IgD-negative memory B cell (primary cell): ENCODE measurements around the gene CTBP1. TPM values are rescaled to one million over a fixed set of nuclear protein-coding genes. Genes with fewer than 3 reads are reported as not detected.
A peak's percentile ranks its signal among the peaks of the same experiment; 100 is the strongest.

ENCODE experiments used
- H3K27ac Mint-ChIP-seq, 3 donors: one replicate each; pipeline ENCODE4 v1.8.0; 2020 to 2022; ENCODE audit warnings: mild to moderate bottlenecking in 3 of 3, mixed read lengths in 3 of 3, moderate library complexity in 1 of 3
- H3K27me3 Mint-ChIP-seq: one replicate; pipeline ENCODE4 v1.8.0; 2021; ENCODE audit warnings: mixed read lengths
- H3K36me3 Mint-ChIP-seq: one replicate; pipeline ENCODE4 v1.8.0; 2020; ENCODE audit warnings: mild to moderate bottlenecking, mixed read lengths
- H3K4me1 Mint-ChIP-seq, 3 donors: one replicate each; pipeline ENCODE4 v1.8.0; 2020 to 2022; ENCODE audit warnings: mixed read lengths in 3 of 3, mild to moderate bottlenecking in 1 of 3
- H3K4me3 Mint-ChIP-seq, 4 donors: one replicate each; pipeline ENCODE4 v1.8.0; 2020 to 2022; ENCODE audit warnings: mild to moderate bottlenecking in 4 of 4, mixed read lengths in 4 of 4, moderate library complexity in 3 of 4
- H3K9me3 Mint-ChIP-seq, 3 donors: one replicate each; pipeline ENCODE4 v1.8.0; 2020 to 2021; ENCODE audit warnings: mixed read lengths in 3 of 3, mild to moderate bottlenecking in 1 of 3
- polyA plus RNA-seq: library from polyadenylated mRNA; unstranded; fragments of 300-500 nt; fragmentation: Illumina TruSeq; gene quantifications from one replicate; pipeline ENCODE4 v1.2.3, GENCODE V29; 2021

Gene CTBP1
- polyA plus RNA-seq, 1 donor from 2014 or later = 36.5 TPM

DNA sequence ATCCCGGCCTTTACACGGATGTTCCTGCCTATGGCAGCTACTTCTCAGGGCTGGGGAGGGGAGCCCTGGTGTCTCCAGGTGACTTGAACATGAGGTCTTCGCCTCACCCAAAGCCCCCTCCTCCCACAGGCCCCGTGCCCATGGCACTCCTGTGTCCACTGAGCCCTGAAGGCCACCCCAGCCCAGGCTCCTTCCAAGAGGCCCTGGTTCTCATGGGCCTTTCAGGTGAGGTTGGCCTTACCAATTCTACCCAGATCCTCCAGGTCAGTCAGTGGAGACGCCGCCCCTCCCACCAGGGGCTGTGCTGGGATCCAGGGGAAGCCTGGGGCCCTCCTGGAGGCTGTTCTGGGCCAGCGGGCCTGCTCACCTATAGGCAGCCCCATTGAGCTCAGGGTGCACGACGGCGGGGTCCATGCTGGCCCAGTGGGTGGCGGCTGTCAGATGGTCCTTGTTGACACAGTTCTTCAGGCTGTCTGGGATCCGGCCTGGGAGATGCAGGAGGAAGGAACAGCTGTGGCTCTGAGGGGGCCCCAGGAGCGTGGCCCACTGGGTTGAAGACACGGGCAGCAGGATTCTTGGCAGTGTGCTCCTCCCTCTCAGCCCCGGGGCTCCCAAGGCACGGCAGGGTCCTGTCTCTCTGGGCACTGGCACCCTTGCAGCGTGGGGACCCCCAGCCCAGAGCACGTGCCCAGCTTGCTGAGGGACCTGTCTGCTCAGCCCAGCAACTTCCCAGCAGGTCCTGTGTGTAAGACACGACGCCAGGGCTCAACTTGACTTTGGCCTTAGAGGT is 36.2 kb downstream of the CTBP1 start:
- Mint-ChIP-seq H3K9me3 (no peaks in the 10 kb centered on the region), H3K36me3 (peaks cover 2% of the 10 kb centered on the region), H3K27ac (no peak overlapping the region), H3K4me3 (no peak overlapping the region), H3K27me3 (no peaks in the 10 kb centered on the region), H3K4me1 (peaks cover 4 to 21% (median 10%) of the 10 kb centered on the region in 3 donors)

DNA sequence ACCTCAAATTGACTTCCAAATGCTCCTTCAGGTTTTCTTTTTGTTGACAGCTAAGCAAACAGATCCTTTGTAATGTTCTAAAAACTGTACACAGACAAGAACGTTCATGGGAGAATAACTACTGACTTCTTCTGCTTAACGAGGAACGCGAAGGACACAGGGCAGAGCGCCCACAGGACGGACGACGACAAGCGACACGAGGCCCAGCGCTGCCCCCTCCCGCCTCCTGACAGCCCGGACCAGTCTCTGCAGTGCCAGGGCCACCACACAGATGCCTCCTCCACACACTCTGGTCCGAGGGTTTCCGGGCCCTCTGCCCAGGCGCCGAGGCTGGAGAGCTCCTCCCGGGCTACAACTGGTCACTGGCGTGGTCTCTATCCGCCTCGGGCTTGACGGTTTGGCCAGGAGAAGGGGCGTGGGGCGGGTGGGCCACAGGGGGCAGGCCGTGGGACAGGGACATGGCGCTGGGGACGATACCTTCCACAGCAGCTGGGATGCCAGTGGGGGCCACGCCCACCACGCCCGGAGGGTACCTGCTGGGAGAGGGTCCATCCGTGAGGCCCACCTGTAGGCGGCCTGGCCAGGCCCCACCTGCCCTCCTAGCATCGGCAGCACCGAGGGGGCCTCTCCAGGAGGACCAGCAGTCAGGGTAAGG is 36.9 kb downstream of the CTBP1 start:
- H3K27ac Mint-ChIP-seq = no peak overlapping the region
- peaks cover 0 to 15% (median 6%) of the 10 kb centered on the region in 3 donors for H3K4me1 Mint-ChIP-seq
- H3K4me3 Mint-ChIP-seq = no peak overlapping the region
- peaks cover 2% of the 10 kb centered on the region for H3K36me3 Mint-ChIP-seq
- no peaks in the 10 kb centered on the region for H3K9me3 Mint-ChIP-seq
- no peaks in the 10 kb centered on the region for H3K27me3 Mint-ChIP-seq

DNA sequence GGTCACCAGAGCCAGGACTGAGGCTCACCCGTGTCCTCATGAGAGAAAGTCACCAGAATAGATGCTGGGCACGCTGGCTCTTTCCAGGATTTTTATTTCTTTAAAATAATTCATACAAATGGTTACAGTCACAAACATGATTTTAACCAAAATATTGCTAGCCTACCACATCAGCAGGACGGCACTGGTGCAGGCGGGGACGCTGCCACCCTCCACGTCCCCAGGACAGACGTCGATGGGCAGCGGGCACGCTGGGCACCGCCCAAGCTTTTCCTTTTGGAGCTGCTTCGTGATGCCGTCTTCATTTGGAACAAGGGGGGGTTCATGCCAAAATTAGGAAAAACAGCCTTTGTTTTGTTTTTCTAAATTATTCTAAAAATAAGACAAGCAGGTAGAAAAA is 37.6 kb downstream of the CTBP1 start:
- no peaks in the 10 kb centered on the region for H3K9me3 Mint-ChIP-seq
- H3K4me3 Mint-ChIP-seq = no peak overlapping the region
- H3K36me3 Mint-ChIP-seq = peaks cover 2% of the 10 kb centered on the region
- H3K27me3 Mint-ChIP-seq = no peaks in the 10 kb centered on the region
- H3K4me1 Mint-ChIP-seq = peaks cover 0 to 10% (median 3%) of the 10 kb centered on the region in 3 donors
- no peak overlapping the region for H3K27ac Mint-ChIP-seq

DNA sequence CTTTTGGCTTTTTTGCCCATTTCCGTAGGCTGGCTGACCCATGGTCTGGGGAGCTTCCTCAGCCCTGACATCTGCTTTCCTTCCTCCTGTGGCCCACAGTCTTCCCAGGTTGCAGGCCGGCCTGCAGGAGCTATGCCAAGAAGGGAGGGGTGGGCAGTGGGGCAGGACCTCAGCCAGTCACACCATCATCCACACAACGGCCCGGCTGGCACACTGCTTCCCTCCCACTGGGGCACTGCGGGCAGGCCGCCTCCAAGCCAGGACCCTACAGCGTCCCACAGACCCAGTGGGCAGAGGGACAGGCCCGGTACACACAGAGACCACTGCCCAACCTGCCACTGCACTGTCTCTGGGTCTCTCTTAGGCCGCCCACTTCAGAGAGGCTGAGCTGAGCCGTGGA is 38.0 kb downstream of the CTBP1 start:
- Mint-ChIP-seq H3K27me3 (no peaks in the 10 kb centered on the region), H3K9me3 (no peaks in the 10 kb centered on the region), H3K4me1 (peaks cover 0 to 8% (median 3%) of the 10 kb centered on the region in 3 donors), H3K4me3 (no peak overlapping the region), H3K27ac (no peak overlapping the region), H3K36me3 (peaks cover 2% of the 10 kb centered on the region)

DNA sequence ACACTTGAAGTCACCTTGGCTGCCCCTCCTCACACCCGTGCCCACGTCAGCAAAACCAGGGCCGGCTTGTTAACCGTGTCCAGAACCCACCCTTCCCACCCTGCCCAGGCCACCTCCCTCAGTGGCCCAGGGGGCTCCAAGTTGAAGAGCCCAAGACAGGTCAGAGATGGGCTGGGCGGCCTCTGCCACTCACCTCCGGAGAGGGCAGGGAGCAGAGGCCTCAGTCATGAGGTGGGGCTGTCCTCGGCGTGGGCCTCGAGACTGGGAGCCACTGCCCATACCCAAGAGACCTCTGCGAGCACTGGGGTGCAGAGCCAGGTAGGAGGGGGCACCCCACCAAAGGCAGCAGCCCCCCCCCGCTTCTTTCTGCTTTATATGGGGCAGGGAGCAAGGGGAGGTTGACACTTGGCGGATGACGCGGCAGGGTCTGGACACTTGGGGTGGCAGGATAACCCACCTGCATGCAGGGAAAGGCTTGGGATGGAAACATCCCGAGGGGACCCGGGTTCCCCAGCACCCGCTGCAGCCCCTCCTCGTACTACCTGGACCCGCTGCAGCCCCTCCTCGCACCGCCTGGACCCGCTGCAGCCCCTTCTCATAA is 38.6 kb downstream of the CTBP1 start:
- no peaks in the 10 kb centered on the region for H3K9me3 Mint-ChIP-seq
- H3K36me3 Mint-ChIP-seq = peaks cover 2% of the 10 kb centered on the region
- no peak overlapping the region for H3K27ac Mint-ChIP-seq
- H3K27me3 Mint-ChIP-seq = no peaks in the 10 kb centered on the region
- no peak overlapping the region for H3K4me3 Mint-ChIP-seq
- peaks cover 0 to 2% (median 1%) of the 10 kb centered on the region in 3 donors for H3K4me1 Mint-ChIP-seq

DNA sequence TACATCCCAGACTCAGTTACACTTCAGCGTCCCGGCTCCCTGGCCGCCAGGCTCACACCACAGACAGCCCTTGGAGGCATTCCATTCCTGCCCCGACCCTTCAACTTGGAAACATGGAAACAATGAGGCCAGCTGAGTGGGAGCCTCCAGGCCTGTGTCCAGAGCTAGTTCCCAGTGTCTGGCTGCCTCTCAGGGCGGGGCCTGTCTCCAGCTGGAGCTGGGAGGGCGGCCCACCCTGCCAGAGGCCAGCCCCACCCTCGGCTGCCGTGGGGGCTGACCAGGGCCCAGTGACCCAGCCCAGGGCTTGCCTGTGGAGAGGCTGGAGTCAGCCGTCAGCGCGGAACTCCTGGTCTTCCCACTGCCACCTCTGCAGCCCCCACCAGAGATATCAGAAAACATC is 39.1 kb downstream of the CTBP1 start:
- Mint-ChIP-seq H3K36me3 (peaks cover 2% of the 10 kb centered on the region), H3K4me3 (no peak overlapping the region), H3K4me1 (no peaks in the 10 kb centered on the region), H3K27ac (no peak overlapping the region), H3K9me3 (no peaks in the 10 kb centered on the region), H3K27me3 (no peaks in the 10 kb centered on the region)

DNA sequence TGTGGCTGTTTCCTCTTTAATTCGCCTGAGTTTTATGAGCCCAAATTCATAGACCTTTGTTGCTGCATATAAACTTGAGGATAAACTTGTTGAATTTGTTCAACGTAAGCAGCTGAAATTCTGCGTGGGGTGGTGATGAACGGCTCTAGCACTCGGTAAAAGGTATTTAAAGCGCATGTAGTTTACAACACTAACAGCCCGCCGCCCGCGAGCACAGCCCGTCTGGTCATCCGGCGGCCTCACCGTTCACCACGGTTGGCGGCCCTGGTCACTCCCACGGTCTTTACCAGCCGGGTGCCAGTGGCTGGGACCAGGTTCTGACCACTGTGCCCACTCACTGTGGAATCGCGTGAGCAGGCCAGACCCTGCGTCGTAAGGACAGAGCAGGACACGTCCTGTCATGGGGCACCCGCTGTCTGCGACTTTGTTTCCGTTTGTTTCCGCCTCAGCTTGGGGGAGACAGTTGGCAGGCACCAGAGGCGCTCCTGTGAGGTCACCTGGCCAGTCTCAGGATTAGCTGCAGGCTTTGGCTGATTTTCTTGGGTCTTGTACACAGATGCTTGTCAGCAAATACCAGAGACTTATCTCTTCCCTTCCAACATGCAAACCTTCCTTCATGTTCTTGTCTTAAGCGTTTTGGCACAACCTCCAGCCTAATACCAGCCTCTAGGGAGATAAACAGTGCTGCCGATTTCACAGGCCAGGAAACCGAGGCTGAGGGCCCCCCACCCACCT is 39.8 kb downstream of the CTBP1 start:
- H3K27ac Mint-ChIP-seq = peak overlapping the region in 1 of 3 donors; percentile 87
- no peaks in the 10 kb centered on the region for H3K27me3 Mint-ChIP-seq
- peak overlapping the region in 1 of 4 donors; percentile 27 for H3K4me3 Mint-ChIP-seq
- peaks cover 2% of the 10 kb centered on the region for H3K36me3 Mint-ChIP-seq
- peaks cover 0 to 2% (median under 1%) of the 10 kb centered on the region in 3 donors for H3K4me1 Mint-ChIP-seq
- no peaks in the 10 kb centered on the region for H3K9me3 Mint-ChIP-seq

DNA sequence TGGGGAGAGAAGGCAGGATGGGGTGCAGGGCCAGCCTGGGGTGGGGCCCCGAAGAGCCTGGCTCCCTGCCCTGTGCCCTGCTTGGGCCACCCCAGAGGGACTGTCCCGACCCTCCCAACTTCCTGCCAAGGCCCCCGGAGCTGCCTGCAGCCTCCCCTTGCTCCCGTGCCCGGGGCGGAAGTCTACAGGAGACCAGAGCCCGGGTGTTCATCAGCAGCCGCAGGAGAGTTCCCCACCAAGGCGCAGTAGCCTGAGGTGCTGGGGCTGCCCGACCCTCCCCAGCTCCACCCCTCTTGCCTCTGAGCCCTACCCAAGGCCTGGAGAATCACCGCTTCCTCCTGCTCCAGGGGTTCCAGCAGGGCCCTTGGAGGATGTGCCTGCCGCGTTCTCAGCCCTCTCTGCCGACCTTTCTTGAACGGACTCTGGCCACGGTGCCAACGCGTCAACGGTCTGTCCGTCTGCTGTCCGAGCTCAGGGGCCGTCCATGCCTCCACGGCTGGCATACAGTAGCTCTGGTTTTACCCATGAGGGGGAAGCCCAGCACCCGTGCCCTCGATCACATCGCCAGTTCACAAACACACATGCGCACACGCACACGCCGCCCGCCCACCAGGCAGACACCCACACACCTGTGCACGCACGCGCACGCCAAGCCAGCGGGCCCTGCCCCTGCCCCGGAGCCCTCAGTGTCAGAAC is 40.5 kb downstream of the CTBP1 start:
- Mint-ChIP-seq H3K36me3 (peaks cover 2% of the 10 kb centered on the region), H3K27me3 (peaks cover 2% of the 10 kb centered on the region), H3K4me3 (no peak overlapping the region), H3K4me1 (peaks cover 6 to 9% (median 8%) of the 10 kb centered on the region in 3 donors), H3K27ac (peak overlapping the region in 2 of 3 donors; percentile 26 to 87), H3K9me3 (peaks cover 0 to 2% (median 0%) of the 10 kb centered on the region in 3 donors)

DNA sequence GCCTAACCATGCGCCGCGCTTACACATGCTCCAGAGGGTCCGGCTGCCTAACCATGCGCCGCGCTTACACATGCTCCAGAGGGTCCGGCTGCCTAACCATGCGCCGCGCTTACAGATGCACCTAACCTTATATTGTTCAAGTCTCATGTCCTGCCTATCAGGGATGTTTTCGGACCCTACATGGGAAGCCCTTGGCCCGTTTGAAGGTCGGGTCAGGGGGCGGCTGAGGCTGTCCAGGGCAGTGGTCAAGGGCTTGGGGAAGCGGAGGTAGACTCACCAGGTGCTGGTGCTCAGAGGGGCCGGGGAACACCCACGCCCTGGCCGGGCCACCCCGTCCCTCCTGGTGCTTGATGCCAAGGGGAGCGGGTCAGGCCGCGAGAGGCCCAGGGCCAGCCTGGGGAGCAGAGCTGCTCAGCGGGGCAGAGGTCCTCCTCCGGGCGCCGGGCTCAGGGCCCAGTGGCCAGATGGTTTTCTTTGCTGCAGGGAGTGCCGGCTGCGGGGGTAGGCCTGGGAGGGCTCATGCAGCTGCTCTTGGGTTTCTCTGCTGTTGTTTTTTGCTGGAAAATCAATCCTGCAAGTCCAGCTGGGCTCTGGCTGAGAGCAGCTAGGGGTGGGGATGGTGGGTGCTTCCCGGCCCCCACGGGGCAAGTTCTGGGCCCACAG is 41.2 kb downstream of the CTBP1 start:
- H3K9me3 Mint-ChIP-seq = peaks cover 0 to 3% (median 0%) of the 10 kb centered on the region in 3 donors

DNA sequence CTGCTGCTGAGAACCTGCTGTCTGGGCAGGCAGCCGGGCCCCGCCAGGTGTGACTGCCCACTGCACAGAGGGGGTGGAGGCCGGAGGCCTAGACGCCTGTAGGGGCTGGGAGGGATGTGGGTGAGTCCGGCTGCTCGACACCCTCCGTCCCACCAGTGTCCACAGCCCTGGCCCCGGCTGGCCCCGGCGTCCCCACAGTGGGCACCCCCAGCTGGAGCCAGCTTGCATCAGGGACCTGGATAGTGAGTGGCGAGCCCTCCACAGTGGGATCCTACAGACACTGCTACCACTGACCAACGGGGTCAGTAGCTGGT is 41.8 kb downstream of the CTBP1 start:
- no peak overlapping the region for H3K4me3 Mint-ChIP-seq
- peaks cover 2% of the 10 kb centered on the region for H3K36me3 Mint-ChIP-seq
- peaks cover 0 to 3% (median 0%) of the 10 kb centered on the region in 3 donors for H3K9me3 Mint-ChIP-seq
- peaks cover 10 to 14% (median 11%) of the 10 kb centered on the region in 3 donors for H3K4me1 Mint-ChIP-seq
- peaks cover 4% of the 10 kb centered on the region for H3K27me3 Mint-ChIP-seq
- H3K27ac Mint-ChIP-seq = no peak overlapping the region

More for the DNA sequence above, 41.2 kb downstream of the CTBP1 start:
- peaks cover 8 to 12% (median 9%) of the 10 kb centered on the region in 3 donors for H3K4me1 Mint-ChIP-seq
- peak overlapping the region in 1 of 3 donors; percentile 59 for H3K27ac Mint-ChIP-seq
- H3K27me3 Mint-ChIP-seq = peaks cover 2% of the 10 kb centered on the region
- H3K36me3 Mint-ChIP-seq = peaks cover 2% of the 10 kb centered on the region
- no peak overlapping the region for H3K4me3 Mint-ChIP-seq

DNA sequence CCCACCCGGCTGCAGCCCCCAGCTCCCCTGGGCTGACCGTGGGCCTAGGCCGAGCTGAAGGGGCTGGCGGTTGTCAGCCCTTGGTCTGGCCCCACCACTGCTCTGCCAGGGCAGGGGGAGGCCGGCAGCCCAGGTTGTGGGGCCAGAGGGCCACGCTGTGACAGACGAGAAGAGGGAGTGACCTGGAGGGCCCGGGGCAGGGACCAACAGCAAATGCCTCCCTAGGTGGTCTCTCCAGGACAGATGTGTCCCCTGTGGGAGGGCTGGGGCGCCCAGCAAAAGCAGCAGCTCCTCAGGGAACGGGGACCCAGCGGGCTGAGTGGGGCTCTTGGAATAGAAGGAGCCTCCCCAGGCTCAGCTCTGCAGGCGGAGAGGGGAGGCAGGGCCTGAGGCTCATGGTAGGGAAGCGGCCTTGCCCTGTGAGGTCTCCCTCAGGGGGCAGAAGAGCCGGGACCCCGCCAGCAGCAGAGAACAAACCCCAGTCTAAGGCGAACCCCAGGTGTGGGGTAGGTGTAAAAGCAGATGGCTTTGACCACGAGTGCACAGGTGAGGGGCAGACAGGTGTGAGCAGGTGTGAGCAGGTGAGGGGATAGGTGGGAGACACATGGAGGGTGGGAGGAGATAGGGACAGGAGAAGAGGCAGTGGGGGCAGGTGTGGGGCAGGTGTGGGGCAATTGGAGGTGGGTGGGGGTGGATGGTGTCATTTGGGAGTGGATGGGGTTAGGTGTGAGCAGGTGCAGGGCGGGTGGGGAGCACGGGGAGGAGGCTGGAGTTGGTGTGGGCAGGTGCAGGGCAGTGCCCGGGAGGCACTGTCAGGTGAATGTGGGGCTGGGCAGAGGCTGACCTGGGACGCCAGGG is 42.4 kb downstream of the CTBP1 start:
- H3K4me3 Mint-ChIP-seq = peak overlapping the region in 1 of 4 donors; percentile 17
- H3K36me3 Mint-ChIP-seq = no peaks in the 10 kb centered on the region
- H3K9me3 Mint-ChIP-seq = peaks cover 0 to 3% (median 0%) of the 10 kb centered on the region in 3 donors
- no peak overlapping the region for H3K27ac Mint-ChIP-seq
- peaks cover 5% of the 10 kb centered on the region for H3K27me3 Mint-ChIP-seq
- peaks cover 14 to 19% (median 15%) of the 10 kb centered on the region in 3 donors for H3K4me1 Mint-ChIP-seq

DNA sequence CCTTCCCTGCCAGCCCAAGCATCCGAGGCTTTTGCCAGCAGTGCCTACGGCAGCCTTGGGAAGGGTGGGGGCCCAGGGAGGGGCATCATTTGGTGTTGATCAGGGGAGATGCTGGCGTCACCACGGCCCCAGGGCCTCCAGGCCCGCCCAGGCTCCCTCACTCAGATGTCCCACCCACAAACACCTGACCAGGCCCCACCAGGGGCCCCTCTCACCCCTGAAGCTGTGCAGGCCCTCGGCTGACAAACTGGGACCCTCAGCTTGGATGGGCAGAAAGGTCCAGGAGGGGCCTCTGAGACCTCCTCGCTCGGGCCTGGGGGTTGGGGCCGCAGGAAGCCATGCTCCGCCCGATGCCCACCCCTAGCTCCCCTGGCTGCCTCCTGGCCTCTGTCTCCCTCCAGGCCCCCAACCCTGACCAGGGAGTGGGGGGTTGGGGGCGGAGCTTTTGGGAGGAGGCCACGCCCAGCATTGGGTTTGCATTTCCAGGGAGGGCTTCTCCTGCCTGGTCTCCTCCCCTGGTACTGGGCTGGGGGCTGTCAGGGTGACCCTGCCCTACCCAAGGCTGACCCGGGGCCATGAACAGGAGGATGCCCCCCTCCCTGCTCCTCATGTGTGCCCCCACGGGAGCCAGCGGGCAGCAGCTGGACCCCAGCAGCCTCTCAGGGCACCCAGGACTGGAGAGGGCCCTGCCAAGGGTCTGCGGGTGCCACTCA is 43.2 kb downstream of the CTBP1 start:
- Mint-ChIP-seq H3K27ac (no peak overlapping the region), H3K27me3 (peaks cover 5% of the 10 kb centered on the region), H3K4me3 (no peak overlapping the region), H3K4me1 (peaks cover 14 to 21% (median 15%) of the 10 kb centered on the region in 3 donors), H3K36me3 (no peaks in the 10 kb centered on the region), H3K9me3 (peaks cover 0 to 3% (median 0%) of the 10 kb centered on the region in 3 donors)
